ENCODE data around the gene GNPTAB. TPM values are rescaled to one million over a fixed set of nuclear protein-coding genes. Genes with fewer than 3 reads are reported as not detected.

Gene GNPTAB
- total RNA-seq, 1 donor from 2014 or later = 56.2 TPM

DNA sequence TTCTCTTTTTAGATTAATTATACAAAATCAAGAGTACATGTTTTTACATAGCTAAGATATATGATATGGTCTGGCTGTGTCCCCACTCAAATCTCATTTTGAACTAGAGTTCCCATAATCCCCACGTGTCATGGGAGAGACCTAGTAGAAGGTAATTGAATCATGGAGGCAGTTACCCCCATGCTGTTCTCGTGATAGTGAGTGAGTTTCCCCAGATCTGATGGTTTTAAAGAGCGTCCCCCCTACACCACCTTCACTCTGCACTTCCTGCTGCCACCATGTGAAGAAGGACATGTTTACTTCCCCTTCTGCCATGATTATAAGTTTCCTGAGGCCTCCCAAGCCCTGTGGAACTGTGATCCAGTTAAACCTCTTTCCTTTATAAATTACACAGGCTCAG is 25.2 kb upstream of the GNPTAB start:
- intact Hi-C loops (cut with DNase I) = no loop called here
- DNase-seq (ENCODE audit: missing footprints) = no peak
- ATAC-seq = no peak

DNA sequence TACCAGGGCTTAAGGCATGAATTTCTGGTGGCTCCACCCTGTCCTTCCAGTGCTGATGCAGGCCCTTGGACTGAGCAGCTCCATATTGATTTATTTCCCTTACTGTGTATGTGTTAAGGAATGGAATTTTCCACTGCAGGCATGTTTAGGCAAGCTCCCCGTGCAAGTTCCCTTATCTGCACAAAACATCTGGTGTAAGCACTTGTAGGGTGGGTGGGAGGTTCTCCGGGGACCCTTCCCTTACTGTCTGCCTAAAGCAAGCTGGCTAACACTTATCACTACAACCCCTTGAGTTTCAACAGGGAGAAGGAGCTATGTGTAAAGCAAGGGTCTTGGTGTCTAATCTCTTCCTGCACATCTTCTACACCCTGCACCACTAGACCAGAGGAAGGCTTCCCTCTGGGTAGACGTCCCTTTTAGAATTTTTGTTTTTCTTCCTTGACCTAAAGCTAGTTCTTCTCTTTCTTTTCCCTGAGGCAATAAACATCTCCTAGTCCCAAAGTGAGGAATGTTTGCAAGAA is 24.7 kb upstream of the GNPTAB start:
- DNase-seq (ENCODE audit: missing footprints) = no peak
- no peak for ATAC-seq
- intact Hi-C loops (cut with DNase I) = no loop called here

GRCh38 chr12:101854747-101855146 is 24.0 kb upstream of the GNPTAB start:
- intact Hi-C loops (cut with DNase I) = no loop called here
- DNase-seq (ENCODE audit: missing footprints) = no peak
- ATAC-seq = no peak

DNA sequence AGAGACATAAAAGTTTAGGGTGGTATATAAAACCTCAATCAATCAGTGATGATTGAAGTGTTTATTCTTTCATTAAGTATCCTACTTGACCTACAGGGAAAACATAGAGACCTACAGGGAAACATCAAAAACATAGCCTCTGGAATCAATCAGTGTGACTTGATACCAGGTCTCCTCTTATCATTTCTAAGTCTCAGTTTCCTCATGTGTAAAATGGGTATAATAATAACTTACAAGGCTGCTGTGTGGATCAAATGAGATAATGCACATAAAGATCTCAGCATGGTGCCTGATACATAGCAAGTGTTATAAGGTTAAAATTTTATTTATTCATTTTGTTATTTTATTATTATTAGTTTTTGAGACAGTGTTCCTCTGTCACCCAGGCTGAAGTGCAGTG is 22.2 kb upstream of the GNPTAB start:
- intact Hi-C loops (cut with DNase I) = no loop called here
- DNase-seq (ENCODE audit: missing footprints) (no peak), ATAC-seq (no peak)

- intact Hi-C loops (cut with DNase I) = no loop called here
- ATAC-seq = no peak
- DNase-seq (ENCODE audit: missing footprints) = no peak
Observed at GRCh38 chr12:101850199-101850598, 19.4 kb upstream of the GNPTAB start.

- intact Hi-C loops (cut with DNase I) = no loop called here
- no peak for DNase-seq (ENCODE audit: missing footprints)
- no peak for ATAC-seq
Observed at GRCh38 chr12:101847325-101847724, 16.6 kb upstream of the GNPTAB start.

DNA sequence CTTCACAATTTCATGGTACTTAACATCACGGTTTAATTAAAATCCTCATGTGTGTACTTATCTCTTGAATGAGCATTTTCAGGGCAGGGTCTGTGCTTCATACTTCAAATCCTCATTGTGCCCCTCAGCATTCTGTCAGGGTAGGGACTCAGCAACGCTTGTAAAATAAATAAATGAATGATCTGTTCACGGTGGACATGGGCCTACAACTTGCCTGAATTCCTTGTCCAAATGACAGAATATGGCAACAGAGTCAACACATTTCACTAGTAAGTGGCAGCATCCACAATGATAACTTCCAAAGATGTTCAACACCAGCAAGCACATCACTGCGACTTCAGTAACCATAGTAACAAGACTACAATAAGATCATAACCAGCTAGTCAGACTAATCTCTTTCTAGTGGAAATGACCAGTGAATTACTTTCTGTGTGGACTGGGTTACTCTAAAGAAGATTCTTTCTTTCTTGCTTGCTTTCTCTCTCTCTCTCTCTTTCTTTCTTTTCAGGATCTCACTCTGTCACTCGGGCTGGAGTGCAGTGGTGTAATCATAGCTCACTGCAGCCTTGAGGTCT is 14.5 kb upstream of the GNPTAB start:
- intact Hi-C loops (cut with DNase I) = no loop called here
- DNase-seq (ENCODE audit: missing footprints) = no peak
- no peak for ATAC-seq

DNA sequence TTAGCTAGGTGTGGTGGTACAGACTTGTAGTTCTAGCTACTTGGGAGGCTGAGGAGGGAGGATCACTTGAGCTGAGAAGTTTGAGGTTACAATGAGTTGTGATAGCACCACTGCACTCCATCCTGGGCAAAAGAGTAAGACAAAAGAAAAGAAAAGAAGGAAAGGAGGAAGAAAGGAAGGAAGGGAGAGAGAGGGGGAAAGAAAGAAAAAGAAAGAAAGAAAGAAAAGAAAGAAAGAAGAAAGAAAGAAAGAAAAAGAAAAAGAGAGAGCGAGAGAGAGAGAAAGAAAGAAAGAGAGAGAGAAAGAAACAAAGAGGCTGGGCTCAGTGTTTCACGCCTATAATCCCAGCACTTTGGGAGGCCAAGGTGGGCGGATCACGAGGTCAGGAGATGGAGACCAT is 10.3 kb upstream of the GNPTAB start:
- intact Hi-C loops (cut with DNase I) = no loop called here
- DNase-seq (ENCODE audit: missing footprints) (no peak), ATAC-seq (no peak)

- intact Hi-C loops (cut with DNase I) = loop anchor here (10.0 kb wide), 2 partner anchors 345 to 435 kb away; partner anchors contain the start of gene ARL1
- DNase-seq (ENCODE audit: missing footprints) (no peak), ATAC-seq (no peak)
Observed at GRCh38 chr12:101839324-101840283, 8.8 kb upstream of the GNPTAB start.

DNA sequence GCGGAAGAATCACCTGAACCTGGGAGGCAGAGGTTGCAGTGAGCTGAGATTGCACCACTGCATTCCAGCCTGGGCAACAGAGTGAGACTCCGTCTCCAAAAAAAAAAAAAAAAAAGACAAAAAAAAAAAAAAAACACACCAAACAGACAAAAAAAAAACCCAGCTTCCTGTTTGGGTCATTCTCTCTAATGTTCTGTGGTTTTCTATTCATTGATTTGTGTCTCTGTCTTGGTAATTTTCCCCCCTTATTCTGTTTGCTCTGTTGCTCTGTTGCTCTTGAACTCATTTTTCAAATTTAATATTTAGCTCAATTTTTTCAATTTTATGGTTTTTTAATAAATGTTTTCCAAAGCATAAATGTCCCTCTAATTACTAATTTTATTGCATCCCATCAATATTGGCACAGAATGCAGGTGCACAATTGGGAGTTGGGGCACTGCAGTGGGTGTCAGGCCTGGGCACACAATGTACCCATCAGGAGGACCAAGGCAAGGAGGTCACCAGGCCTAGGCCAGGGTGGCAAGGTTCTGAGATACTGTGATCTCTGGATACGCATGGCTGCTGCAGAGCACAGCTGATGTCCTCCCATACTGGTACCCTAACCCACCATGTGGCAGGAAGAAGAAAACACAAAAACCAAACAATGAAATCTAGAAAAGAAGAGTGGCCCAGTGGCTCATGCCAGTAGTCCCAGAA is 8.0 kb upstream of the GNPTAB start:
- DNase-seq (ENCODE audit: missing footprints) = no peak
- intact Hi-C loops (cut with DNase I) = loop anchor here (10.0 kb wide), 2 partner anchors 344 to 434 kb away; partner anchors contain the start of gene ARL1
- ATAC-seq = no peak

DNA sequence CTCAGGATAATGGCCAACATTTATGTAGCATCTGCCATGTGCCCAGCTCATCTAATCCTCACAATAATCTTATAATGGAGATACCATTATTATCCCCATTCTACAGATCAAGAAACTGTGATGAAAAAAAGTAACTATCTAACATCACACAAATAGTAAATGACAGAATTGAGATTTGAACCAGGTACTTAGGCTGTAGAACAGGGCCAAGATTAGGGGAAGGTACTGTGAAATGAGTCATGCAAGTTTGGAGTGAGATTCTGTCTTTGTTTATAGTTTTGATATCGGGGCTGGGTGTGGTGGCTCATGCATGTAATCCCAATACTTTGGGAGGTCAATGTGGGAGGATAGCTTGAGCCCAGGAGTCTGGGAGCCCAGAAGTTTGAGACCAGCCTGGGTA is 1.3 kb upstream of the GNPTAB start:
- intact Hi-C loops (cut with DNase I) = loop anchor here (10.0 kb wide), 2 partner anchors 337 to 427 kb away; partner anchors contain the start of gene ARL1

GRCh38 chr12:101829639-101830366 is 956 bp downstream of the GNPTAB start:
- intact Hi-C loops (cut with DNase I) = loop anchor here (1.0 to 10.0 kb wide), 4 partner anchors 47 to 425 kb away; partner anchors contain the start of genes ARL1 and DRAM1
- no peak for ATAC-seq
- DNase-seq (ENCODE audit: missing footprints) = no peak

More for the DNA sequence above, 1.3 kb upstream of the GNPTAB start:
- no peak for ATAC-seq
- no peak for DNase-seq (ENCODE audit: missing footprints)

DNA sequence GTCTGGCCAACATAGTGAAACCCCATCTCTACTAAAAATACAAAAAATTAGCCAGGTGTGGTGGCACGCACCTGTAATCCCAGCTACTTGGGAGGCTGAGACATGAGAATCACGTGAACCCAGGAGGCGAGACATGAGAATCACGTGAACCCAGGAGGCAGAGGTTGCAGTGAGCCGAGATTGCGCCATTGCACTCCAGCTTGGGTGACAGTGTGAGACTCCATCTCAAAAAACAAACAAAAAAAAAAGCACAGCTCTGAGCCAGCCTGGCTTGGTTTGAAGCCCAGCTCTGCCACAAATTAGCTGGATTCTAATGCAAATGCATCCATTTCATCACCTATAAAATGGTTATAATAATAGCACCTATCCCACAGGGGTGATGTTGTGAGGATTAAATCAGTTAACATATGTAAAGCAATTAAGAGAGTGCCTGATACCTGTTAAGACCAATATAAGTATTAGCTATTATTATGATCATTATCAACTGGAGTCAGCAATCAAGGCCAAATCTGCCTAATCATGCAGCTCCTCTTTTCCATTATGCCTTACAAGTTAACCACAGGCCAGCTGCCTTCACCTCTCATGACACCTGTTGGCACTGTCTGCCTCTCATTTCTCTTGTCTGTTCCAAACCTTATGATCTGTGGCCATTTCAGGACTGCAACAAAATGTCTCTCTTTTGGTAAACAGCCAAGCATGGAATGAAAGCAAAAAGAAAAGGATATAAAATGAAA is 2.1 kb downstream of the GNPTAB start:
- no peak for ATAC-seq
- intact Hi-C loops (cut with DNase I) = no loop called here
- DNase-seq (ENCODE audit: missing footprints) = no peak

GRCh38 chr12:101826766-101827368 is 3.9 kb downstream of the GNPTAB start:
- intact Hi-C loops (cut with DNase I) = no loop called here
- no peak for DNase-seq (ENCODE audit: missing footprints)
- no peak for ATAC-seq

DNA sequence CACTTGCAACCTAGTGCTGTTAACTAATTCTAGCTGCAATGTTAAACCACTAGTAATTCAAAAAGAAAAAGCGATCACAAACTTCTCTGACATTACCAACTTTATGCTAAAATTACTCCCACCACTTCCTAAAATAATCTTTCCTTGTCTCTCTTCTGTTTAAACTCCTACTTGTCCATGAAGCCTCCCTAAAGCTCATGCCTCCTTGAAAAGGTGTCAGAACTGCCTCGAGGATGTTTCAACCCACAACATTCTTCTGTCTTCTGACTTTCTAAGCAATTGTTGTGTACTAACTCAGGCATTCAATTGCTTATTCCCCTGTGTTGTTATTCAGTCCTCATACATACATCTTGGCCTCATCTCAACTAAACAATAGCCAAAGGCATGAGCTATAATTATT is 5.9 kb downstream of the GNPTAB start:
- DNase-seq (ENCODE audit: missing footprints) (no peak), ATAC-seq (no peak)
- intact Hi-C loops (cut with DNase I) = no loop called here

- intact Hi-C loops (cut with DNase I) = no loop called here
- ATAC-seq = peak; percentile 94
- no peak for DNase-seq (ENCODE audit: missing footprints)
Observed at GRCh38 chr12:101823891-101824290, 6.9 kb downstream of the GNPTAB start.

DNA sequence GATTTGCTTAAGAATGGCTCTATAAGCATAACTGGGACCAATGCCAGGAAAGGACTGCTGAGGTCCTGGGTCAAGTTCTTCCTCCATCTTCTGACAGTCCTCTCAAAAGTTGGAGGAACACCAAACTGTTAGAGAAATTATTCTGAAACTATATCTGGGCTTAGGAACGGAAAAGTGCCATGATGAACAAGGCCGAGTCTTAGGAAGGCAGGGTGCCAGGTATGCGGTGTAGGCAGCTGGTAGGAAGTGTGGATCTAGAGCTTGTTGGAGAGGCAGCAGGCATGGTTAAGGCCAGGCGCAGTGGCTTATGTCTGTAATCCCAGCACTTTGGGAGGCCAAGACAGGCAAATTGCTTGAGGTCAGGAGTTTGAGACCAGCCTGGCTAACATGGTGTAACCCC is 7.7 kb downstream of the GNPTAB start:
- intact Hi-C loops (cut with DNase I) = no loop called here
- DNase-seq (ENCODE audit: missing footprints) (no peak), ATAC-seq (no peak)

DNA sequence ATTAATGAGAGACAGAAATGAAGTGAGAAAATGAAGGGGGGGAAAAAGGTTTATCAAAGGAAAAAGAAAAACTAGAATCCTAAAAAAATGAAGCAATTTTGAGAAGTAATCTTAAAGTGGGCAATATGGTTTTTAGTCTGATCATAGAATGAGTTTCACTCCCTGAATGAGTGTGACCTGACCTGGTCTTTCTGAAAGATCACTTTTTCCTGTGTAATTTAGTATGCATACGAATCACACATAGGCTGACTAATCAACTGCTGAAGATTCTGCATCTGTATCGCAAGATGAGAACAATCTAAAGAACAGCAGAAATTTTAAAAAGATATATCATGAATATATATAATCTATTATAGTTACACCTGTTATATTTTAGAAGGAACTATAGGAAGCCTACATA is 11.3 kb downstream of the GNPTAB start:
- intact Hi-C loops (cut with DNase I) = no loop called here
- ATAC-seq (no peak), DNase-seq (ENCODE audit: missing footprints) (no peak)
